ENCODE results near the gene DLAT. TPM values are rescaled to one million over a fixed set of nuclear protein-coding genes. Genes with fewer than 3 reads are reported as not detected.
A peak's percentile ranks its signal among the peaks of the same experiment; 100 is the strongest.

The DLAT gene
- total RNA-seq = 24.9 to 31.6 TPM (median 27.7 TPM) in 3 replicates
- long read RNA-seq, full-length matches to known transcripts = 70 of 80 reads
- long read RNA-seq, partial matches to known transcripts = 2 of 80 reads
- long read RNA-seq, other reads (novel, unspliced or antisense) = 8 of 80 reads

DNA sequence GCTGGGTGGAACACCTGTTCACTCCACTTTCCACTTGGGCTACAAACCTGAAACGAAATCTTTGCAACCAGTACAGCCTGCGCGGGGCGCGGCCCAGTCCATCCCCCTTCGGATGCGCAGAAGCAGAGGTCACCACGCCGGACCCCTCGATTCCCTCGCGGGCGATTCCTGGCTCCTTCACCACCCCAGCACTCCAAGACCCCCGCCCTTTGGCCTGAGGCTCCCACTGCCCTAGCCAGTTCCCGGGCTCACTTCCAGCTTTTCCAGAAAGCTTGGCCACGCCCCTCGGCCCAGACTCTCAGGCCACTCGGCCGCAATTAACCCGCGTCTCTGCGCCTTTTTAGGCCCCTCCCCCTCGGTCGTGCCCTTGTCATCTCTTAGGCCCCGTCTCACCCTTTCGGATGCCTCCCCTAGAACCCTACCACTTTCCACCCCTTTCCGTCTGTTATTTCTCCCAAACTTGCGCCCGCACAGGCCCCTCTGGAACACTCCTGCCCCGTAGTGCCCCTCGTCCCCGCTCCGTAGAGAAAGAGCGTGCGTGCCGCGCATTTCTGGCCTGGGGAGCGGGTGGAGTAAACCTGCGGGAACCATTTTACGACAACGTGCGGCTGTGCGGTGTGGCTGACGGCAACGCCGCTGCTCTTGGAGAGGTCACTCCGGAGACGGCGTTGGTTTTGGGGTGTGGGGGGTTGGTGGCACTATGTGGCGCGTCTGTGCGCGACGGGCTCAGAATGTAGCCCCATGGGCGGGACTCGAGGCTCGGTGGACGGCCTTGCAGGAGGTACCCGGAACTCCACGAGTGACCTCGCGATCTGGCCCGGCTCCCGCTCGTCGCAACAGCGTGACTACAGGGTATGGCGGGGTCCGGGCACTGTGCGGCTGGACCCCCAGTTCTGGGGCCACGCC, at the start of gene DLAT:
TSS of gene DLAT (plus strand) at position 636 of the 906 bp plus-strand sequence. CDS start at position 701, 65 bp downstream.
- Mint-ChIP-seq H3K4me3 (ENCODE audit: unreplicated experiment) (peak within 1 kb of the TSS; percentile 99), H3K36me3 (ENCODE audit: low read depth) (peaks cover 17% of the 10 kb centered on the region)
- TF ChIP-seq, protein P1, sequence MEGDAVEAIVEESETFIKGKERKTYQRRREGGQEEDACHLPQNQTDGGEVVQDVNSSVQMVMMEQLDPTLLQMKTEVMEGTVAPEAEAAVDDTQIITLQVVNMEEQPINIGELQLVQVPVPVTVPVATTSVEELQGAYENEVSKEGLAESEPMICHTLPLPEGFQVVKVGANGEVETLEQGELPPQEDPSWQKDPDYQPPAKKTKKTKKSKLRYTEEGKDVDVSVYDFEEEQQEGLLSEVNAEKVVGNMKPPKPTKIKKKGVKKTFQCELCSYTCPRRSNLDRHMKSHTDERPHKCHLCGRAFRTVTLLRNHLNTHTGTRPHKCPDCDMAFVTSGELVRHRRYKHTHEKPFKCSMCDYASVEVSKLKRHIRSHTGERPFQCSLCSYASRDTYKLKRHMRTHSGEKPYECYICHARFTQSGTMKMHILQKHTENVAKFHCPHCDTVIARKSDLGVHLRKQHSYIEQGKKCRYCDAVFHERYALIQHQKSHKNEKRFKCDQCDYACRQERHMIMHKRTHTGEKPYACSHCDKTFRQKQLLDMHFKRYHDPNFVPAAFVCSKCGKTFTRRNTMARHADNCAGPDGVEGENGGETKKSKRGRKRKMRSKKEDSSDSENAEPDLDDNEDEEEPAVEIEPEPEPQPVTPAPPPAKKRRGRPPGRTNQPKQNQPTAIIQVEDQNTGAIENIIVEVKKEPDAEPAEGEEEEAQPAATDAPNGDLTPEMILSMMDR (IDR thresholded peaks at IDR 0.05) = peak; percentile 9

DNA sequence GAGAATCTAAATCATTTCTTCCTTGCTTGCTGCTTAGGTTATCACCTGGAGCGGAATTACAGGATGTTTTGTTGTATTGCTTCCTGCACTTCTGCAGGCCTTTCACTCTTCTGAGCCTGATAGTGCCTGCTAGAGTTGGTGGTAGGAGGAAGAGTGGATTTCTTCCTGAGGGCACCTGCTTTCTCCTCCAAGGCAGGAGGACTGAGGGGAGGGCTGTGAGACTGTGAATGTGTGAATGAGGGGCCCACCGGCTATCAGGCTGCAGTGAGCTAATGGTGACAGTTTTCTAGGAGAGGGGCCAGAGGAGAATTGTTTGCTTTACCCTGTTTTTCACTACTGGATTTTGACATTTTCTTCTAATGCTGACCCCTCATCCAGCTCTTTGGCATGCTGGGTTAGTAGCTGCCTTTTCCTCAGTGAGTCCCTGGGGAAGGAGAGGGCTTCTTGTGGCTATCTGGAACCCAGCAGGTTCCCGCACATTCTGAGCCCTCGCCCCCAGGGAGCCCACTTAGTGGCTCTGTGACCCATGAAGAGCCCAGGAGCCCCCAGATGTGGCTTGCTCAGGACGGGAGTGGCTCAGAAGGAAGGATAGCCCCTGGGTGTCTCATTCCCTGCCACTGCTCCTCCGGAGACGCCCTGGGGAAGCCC, 49.0 kb upstream of the DLAT start:
- H3K36me3 Mint-ChIP-seq (ENCODE audit: low read depth) = peaks cover 1% of the 10 kb centered on the region
- no peaks in the 10 kb centered on the region for H3K27me3 Mint-ChIP-seq (ENCODE audit: low read depth)
- no peaks in the 10 kb centered on the region for H3K9me3 Mint-ChIP-seq (ENCODE audit: low read depth)
- DNase-seq (ENCODE audit: low spot score) = no peak
- peak overlapping the region; percentile 97 for H3K27ac Mint-ChIP-seq (ENCODE audit: unreplicated experiment)
- peaks cover 45% of the 10 kb centered on the region for H3K4me1 Mint-ChIP-seq (ENCODE audit: low read depth)
- H3K4me3 Mint-ChIP-seq (ENCODE audit: unreplicated experiment) = peak overlapping the region; percentile 93
- TF ChIP-seq, protein P1 (IDR thresholded peaks at IDR 0.05) = no peak

More for the DNA sequence above, at the start of gene DLAT:
- H3K27me3 Mint-ChIP-seq (ENCODE audit: low read depth) = no peaks in the 10 kb centered on the region
- H3K9me3 Mint-ChIP-seq (ENCODE audit: low read depth) = no peaks in the 10 kb centered on the region
- peaks cover 23% of the 10 kb centered on the region for H3K4me1 Mint-ChIP-seq (ENCODE audit: low read depth)
- H3K27ac Mint-ChIP-seq (ENCODE audit: unreplicated experiment) = peak within 1 kb of the TSS; percentile 90
- DNase-seq (ENCODE audit: low spot score) = peak; percentile 94

DNA sequence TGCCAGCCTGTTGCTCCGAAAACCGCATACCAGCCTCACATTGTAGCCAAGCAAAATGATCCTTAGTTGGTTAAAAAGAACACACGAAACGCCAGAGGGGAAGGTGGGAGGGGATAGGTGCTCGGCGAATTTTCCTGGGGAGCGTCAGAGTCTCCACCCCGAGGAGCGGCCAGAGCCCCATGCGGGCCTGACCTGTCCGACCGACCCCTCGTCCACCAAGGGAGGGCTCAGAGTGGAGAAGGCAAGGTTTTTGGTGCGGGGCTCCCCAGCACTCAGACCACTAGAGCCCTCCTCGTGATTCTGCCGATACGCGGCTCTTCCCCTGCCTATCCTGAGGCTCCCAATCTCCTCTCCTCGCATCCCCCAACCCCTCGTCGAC, 48.5 kb upstream of the DLAT start:
- Mint-ChIP-seq H3K9me3 (ENCODE audit: low read depth) (no peaks in the 10 kb centered on the region), H3K27me3 (ENCODE audit: low read depth) (no peaks in the 10 kb centered on the region), H3K4me3 (ENCODE audit: unreplicated experiment) (peak overlapping the region; percentile 93), H3K4me1 (ENCODE audit: low read depth) (peaks cover 47% of the 10 kb centered on the region), H3K36me3 (ENCODE audit: low read depth) (peaks cover 1% of the 10 kb centered on the region), H3K27ac (ENCODE audit: unreplicated experiment) (peak overlapping the region; percentile 97)
- no peak for DNase-seq (ENCODE audit: low spot score)
- TF ChIP-seq, protein P1 (IDR thresholded peaks at IDR 0.05) = no peak

GRCh38 chr11:111977146-111978027, 47.8 kb upstream of the DLAT start:
- H3K9me3 Mint-ChIP-seq (ENCODE audit: low read depth) = no peaks in the 10 kb centered on the region
- peak overlapping the region; percentile 93 for H3K4me3 Mint-ChIP-seq (ENCODE audit: unreplicated experiment)
- peak; percentile 87 for DNase-seq (ENCODE audit: low spot score)
- peaks cover 4% of the 10 kb centered on the region for H3K36me3 Mint-ChIP-seq (ENCODE audit: low read depth)
- no peaks in the 10 kb centered on the region for H3K27me3 Mint-ChIP-seq (ENCODE audit: low read depth)
- H3K4me1 Mint-ChIP-seq (ENCODE audit: low read depth) = peaks cover 54% of the 10 kb centered on the region
- peak overlapping the region; percentile 97 for H3K27ac Mint-ChIP-seq (ENCODE audit: unreplicated experiment)
- TF ChIP-seq, protein P1 (IDR thresholded peaks at IDR 0.05) = peak; percentile 20
